GM18517 (cell line): Measurements from ENCODE around the gene BRF1.
"Not testable (repeated sequence)": the region's sequence is repeated elsewhere in the genome, so short reads cannot be mapped to it uniquely, and the experiment has no call there.

Experiments used
- ATAC-seq: cut with Tn5 transposase; IDR thresholded peaks from one replicate; pipeline ENCODE4 v1.9.1; 2021; ENCODE audit warnings: mild to moderate bottlenecking, moderate library complexity; ENCODE audit not compliant: unreplicated experiment

Gene BRF1

GRCh38 chr14:105297311-105297710 lies 3.5 kb downstream of the BRF1 start:
- ATAC-seq: not testable (repeated sequence)

DNA sequence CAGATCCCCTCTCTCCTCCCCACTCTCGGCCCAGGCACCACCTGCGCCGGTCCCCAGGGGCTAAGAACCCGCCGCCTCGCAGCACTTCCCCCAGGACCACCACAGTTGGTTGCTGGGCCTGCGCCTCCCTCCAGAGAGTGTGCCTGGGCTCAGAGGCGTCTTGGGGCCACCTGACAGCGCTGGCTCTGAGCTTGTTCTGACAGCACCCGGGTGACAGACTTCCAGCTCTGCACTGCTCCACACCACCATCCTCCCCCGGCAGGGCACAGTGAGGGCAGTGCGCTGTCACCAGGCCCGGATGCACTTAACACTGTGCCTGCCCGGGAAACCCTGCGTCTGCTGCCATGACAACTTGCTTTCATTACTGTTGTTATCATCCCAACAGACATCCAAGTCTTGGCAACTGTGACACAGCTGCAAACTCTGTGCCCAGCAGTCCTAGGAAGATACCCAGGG lies 6.6 kb downstream of the BRF1 start:
- ATAC-seq: no peak

GRCh38 chr14:105292826-105293711 lies 7.7 kb downstream of the BRF1 start:
- ATAC-seq: no peak

GRCh38 chr14:105290621-105291346 lies 10.0 kb downstream of the BRF1 start:
- no peak for ATAC-seq

DNA sequence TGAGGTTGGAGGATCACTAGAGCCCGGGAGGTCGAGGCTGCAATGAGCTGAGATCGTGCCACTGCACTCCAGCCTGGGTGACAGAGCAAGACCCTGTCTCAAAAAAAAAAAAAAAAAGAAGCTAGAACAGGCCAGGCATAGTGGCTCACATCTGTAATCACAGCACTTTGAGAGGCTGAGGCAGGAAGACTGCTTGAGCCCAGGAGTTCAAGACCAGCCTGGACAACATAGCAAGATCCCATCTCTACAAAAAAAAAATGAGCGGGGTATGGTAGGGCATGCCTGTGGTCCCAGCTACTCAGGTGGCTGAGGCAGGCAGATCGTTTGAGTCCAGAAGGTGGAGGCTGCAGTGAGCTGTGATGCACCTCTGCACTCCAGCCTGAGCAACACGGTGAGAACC lies 11.9 kb downstream of the BRF1 start:
- not testable (repeated sequence) for ATAC-seq

GRCh38 chr14:105287249-105288102 lies 13.3 kb downstream of the BRF1 start:
- no peak for ATAC-seq

DNA sequence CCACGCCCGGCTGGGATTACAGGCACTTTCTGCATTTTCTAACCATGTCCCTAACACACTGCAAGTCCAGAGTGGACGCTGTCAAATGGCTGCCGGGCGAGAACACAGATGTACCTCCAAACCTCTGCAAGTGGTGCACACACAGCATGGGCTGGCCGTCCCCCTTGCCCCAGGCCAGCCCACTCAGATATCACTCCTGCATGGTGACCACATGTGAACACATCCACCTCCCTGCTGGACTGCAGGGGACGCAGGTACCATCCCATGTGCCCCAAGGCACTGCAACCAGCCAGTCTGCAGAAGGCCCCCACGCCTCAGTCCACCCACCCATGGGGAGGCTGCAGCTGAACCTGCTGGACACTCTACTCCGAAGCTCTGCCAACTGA lies 14.0 kb downstream of the BRF1 start:
- no peak for ATAC-seq

- no peak for ATAC-seq
These were observed 15.6 kb downstream of the BRF1 start for GRCh38 chr14:105285174-105285573.

- no peak for ATAC-seq
These were observed 16.9 kb downstream of the BRF1 start for GRCh38 chr14:105283899-105284298.

- ATAC-seq: no peak
These were observed 17.8 kb downstream of the BRF1 start for GRCh38 chr14:105283028-105283427.

DNA sequence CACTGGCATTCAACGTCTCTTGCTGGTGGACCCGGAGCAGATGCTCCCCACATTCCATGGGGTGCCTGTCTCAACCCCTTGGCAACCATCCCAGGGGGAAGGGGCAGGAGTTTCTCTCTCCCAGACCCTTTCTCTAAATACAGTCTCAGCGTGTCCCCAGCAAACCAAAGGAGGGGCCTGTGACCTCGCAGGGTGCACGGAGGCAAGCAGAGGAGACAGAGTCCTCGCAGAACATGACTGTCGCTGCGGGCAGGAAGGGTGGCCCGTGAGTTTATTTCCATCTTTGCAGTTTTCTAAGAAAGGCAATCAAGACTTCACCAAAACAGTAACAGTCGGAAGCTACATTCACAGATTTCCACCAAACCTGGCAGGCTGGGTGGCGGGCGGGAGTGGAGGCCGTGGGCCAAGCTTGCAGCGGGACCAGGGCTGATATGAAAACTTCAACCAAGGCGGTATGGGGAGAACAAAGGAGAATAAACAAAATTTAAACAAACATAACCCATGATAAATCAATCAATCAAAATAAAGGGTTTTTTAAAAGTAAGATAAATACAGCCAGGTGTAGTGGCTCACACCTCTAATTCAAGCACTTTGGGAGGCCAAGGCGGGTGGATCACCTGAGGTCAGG lies 18.6 kb downstream of the BRF1 start:
- no peak for ATAC-seq

DNA sequence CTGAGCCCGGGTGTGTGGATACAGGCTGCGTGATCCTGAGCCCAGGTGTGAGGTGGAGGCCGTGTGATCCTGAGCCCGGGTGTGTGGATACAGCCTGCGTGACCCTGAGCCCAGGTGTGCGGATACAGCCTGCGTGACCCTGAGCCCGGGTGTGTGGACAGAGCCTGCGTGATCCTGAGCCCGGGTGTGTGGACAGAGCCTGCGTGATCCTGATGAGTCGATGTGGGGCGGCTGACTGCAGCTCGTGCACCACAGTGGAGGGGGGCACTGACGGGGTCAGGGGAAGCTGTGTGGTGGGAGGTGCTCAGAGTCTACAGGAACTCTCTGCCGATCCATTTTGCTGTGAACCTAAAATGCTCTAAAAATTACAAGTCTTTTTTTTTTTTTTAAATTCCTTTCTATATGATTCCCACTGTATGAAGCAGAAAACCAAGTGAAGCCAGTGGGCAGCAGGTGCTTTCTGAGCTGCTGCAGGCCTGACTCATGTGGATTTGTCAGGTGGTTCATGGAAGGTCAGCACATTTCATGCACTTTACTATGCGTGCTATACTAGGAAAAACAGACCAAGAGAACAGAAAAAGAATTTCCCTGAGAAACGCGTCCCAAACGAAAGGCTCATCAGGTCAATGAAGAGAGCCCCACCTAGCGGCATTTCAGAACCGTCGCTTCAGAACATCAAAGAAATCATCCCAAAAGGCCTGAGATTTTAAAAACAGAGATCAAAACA lies 19.3 kb downstream of the BRF1 start:
- ATAC-seq: no peak

DNA sequence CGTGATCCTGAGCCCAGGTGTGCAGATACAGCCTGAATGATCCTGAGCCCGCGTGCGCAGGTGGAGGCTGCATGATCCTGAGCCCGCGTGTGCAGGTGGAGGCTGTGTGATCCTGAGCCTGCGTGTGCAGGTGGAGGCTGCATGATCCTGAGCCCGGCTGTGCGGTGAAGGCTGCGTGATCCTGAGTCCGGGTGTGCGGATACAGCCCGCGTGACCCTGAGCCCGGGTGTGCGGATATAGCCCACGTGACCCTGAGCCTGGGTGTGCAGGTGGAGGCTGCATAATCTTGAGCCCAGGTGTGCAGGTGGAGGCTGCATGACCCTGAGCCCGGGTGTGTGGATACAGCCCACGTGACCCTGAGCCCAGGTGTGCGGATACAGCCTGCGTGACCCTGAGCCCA lies 20.3 kb downstream of the BRF1 start:
- no peak for ATAC-seq

DNA sequence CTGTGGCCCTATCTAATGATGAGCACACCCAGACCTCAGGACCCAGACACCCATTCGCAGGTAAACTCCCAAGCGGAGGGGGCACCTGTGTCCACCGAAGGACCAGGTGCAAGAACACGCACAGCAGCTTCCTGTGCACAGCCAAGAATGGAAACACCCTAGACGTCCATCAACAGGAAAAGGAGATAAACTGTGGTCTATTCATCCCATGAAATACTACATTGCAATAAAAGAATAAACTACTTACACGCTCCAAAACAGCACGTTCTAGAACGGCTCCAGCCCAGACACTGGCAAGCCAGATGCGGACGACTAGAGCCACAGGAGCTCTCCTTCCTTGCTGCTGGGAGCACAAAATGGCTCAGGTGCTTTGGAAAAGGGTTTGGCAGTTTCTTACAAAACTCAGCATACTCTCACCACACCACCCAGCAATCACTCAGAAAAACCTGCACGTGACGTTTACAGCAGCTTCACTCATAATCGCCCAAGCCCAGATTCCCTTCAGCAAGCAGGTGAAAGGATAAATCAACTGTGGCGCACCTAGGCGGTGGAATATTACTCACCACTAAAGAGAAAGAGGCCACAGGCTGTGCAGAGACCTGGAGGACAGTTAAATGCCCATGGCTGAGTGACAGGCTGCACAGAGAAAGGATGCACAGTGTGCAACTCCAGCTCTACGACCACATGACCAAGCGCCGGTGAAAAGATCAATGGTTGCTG lies 21.0 kb downstream of the BRF1 start:
- no peak for ATAC-seq

- ATAC-seq: not testable (repeated sequence)
These were observed 23.4 kb downstream of the BRF1 start for GRCh38 chr14:105277448-105277847.

- no peak for ATAC-seq
These were observed 25.4 kb downstream of the BRF1 start for GRCh38 chr14:105275267-105275946.

DNA sequence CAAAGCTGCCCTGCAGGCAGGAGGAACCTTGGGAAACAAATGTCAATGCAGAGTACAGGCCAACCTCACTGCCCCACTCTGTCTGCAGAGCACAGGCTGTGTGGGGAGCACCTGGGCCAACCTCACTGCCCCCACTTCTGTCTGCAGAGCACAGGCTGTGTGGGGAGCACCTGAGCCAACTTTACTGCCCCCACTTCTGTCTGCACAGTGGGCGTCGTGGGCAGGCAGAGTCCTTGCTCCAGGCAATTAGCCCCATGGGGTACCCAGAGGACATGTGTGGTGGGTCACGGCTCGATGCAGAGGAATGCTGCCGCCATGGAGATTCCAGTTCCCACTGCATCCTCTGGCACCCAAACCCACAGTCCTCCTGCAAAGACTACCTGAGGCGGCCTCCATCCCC lies 26.2 kb downstream of the BRF1 start:
- ATAC-seq: no peak

GRCh38 chr14:105273062-105273461 lies 27.7 kb downstream of the BRF1 start:
- no peak for ATAC-seq

DNA sequence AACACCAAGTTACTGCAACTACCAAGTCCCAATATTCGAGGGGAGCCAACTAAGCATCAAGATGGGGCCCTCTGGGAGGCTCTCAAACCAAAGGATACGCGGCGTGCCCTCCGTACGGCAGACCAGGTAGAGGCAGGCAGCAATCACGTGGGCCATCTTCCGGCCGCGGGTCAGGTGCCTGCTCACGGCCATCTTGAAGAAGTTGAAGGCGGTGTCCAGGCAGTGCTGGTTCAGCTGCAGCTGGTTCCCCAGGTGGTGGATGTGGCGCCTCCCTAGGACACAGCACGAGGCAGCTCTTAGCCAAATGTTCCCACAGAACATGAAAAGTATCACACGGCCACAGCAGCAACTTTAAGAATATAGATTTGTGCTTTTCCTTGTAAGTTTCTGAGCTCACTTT lies 28.2 kb downstream of the BRF1 start:
- ATAC-seq: no peak
